IMR-90 (cell line): ENCODE results near the gene CARM1. TPM values are rescaled to one million over a fixed set of nuclear protein-coding genes. Genes with fewer than 3 reads are reported as not detected.

Experiments
- ATAC-seq: fragments of 200-7000 bp; cut with Tn5 transposase; 2 replicates; pipeline ENCODE4 v1.9.1; 2020; ENCODE audit warnings: low read depth, mild to moderate bottlenecking, moderate library complexity
- BruUV-seq: library from RNA; stranded (reverse); fragments of 400-500 nt; replicated peaks from 2 replicates; lab custom pipeline; 2021; lab: Mats Ljungman, UMichigan
- CTCF ChIA-PET: fragments of 300-600 bp; formaldehyde crosslinking; extraction: SDS; loops from one replicate; lab custom pipeline; 2021; ENCODE audit warnings: antibody characterized with exemption; lab: Yijun Ruan, JAX
- POLR2A ChIA-PET: fragments of 300-600 bp; sonication (Branson Sonifier 250); formaldehyde crosslinking; loops from one replicate; lab custom pipeline; 2022; ENCODE audit warnings: antibody characterized with exemption; ENCODE audit not compliant: unreplicated experiment; lab: Charles Lee
- DNase-seq: peaks from one replicate; pipeline ENCODE4 v3.0.0; 2013
- H2AFZ ChIP-seq: replicated peaks from 2 replicates; pipeline ENCODE3; 2013; ENCODE audit warnings: low read length, mild to moderate bottlenecking; ENCODE audit not compliant: poor library complexity
- H2AK5ac ChIP-seq: 2 replicates; pipeline ENCODE4 v1.6.1; 2013; ENCODE audit warnings: low read depth, low read length, inconsistent platforms
- H2AK9ac ChIP-seq: replicated peaks from 2 replicates; pipeline ENCODE3; 2013; ENCODE audit warnings: mild to moderate bottlenecking, low read depth, low read length, moderate library complexity; ENCODE audit not compliant: poor library complexity
- H2BK120ac ChIP-seq: 2 replicates; pipeline ENCODE4 v1.6.1; 2013; ENCODE audit warnings: low read depth, low read length, inconsistent platforms
- H2BK15ac ChIP-seq: 3 replicates; pipeline ENCODE4 v1.6.1; 2013; ENCODE audit warnings: low read depth, low read length, inconsistent platforms
- H2BK20ac ChIP-seq: 2 replicates; pipeline ENCODE4 v1.6.1; 2013; ENCODE audit warnings: low read depth, mild to moderate bottlenecking, inconsistent platforms, low read length, moderate library complexity
- H2BK5ac ChIP-seq: 2 replicates; pipeline ENCODE4 v1.6.1; 2013; ENCODE audit warnings: mild to moderate bottlenecking, low read depth, low read length, inconsistent platforms; ENCODE audit not compliant: poor library complexity, severe bottlenecking
- H3K14ac ChIP-seq: replicated peaks from 2 replicates; pipeline ENCODE4 v1.6.1; 2013; ENCODE audit warnings: low read depth, low read length, inconsistent platforms
- H3K18ac ChIP-seq: 2 replicates; pipeline ENCODE4 v1.6.1; 2013; ENCODE audit warnings: low read depth, low read length, control low read depth
- H3K23ac ChIP-seq: 2 replicates; pipeline ENCODE4 v1.6.1; 2013; ENCODE audit warnings: low read depth, low read length, inconsistent platforms
- H3K27ac ChIP-seq: 2 replicates; pipeline ENCODE4 v1.5.1; 2013; ENCODE audit warnings: mild to moderate bottlenecking, control low read depth, low read length; ENCODE audit not compliant: insufficient read depth
- H3K27me3 ChIP-seq: 2 replicates; pipeline ENCODE4 v1.6.1; 2013; ENCODE audit warnings: low read length; ENCODE audit not compliant: control insufficient read depth, insufficient read depth
- H3K36me3 ChIP-seq: 2 replicates; pipeline ENCODE4 v1.6.1; 2013; ENCODE audit warnings: low read length, mixed read lengths; ENCODE audit not compliant: control insufficient read depth, insufficient read depth
- H3K4ac ChIP-seq: 2 replicates; pipeline ENCODE4 v1.6.1; 2013; ENCODE audit warnings: low read depth, low read length, inconsistent platforms
- H3K4me1 ChIP-seq: 2 replicates; pipeline ENCODE4 v1.6.1; 2013; ENCODE audit warnings: low read length, mixed read lengths; ENCODE audit not compliant: control insufficient read depth, insufficient read depth
- H3K4me2 ChIP-seq: 2 replicates; pipeline ENCODE4 v1.6.1; 2013; ENCODE audit warnings: low read depth, mild to moderate bottlenecking, control low read depth, low read length, moderate library complexity
- H3K4me3 ChIP-seq: 2 replicates; pipeline ENCODE4 v1.5.1; 2013; ENCODE audit warnings: low read depth, mild to moderate bottlenecking, control low read depth, low read length, moderate library complexity; ENCODE audit not compliant: insufficient read depth
- H3K56ac ChIP-seq: 2 replicates; pipeline ENCODE4 v1.6.1; 2013; ENCODE audit warnings: low read length, inconsistent platforms; ENCODE audit not compliant: insufficient read depth; ENCODE audit errors: extremely low read depth
- H3K79me1 ChIP-seq, 2 experiments: 2 replicates each; pipeline ENCODE4 v1.6.1; 2013; ENCODE audit warnings: low read length in 2 of 2, inconsistent platforms in 1 of 2, low read depth in 1 of 2
- H3K9ac ChIP-seq: 2 replicates; pipeline ENCODE4 v1.6.1; 2013; ENCODE audit warnings: low read depth, low read length, control low read depth
- H3K9me1 ChIP-seq: 2 replicates; pipeline ENCODE4 v1.6.1; 2013; ENCODE audit warnings: low read length, inconsistent platforms; ENCODE audit not compliant: insufficient read depth
- H3K9me3 ChIP-seq: 2 replicates; pipeline ENCODE4 v1.6.1; 2013; ENCODE audit warnings: low read length; ENCODE audit not compliant: control insufficient read depth, insufficient read depth
- H4K20me1 ChIP-seq: 2 replicates; pipeline ENCODE4 v1.6.1; 2013; ENCODE audit warnings: low read length, inconsistent platforms; ENCODE audit not compliant: insufficient read depth
- H4K5ac ChIP-seq: 2 replicates; pipeline ENCODE4 v1.6.1; 2013; ENCODE audit warnings: mild to moderate bottlenecking, low read depth, low read length, control low read depth
- H4K8ac ChIP-seq, 2 experiments: 2 replicates each; pipeline ENCODE4 v1.6.1; 2013; ENCODE audit warnings: low read depth in 2 of 2, low read length in 2 of 2, control low read depth in 1 of 2, inconsistent platforms in 1 of 2
- H4K91ac ChIP-seq: 2 replicates; pipeline ENCODE4 v1.6.1; 2013; ENCODE audit warnings: low read depth, low read length, inconsistent platforms; ENCODE audit not compliant: insufficient read depth
- BHLHE40 ChIP-seq: fragments of 150-350 bp; IDR thresholded peaks from 2 replicates; pipeline ENCODE4 v1.6.1; 2016; ENCODE audit warnings: mild to moderate bottlenecking, low read depth, low read length
- CTCF ChIP-seq: conservative IDR thresholded peaks from 2 replicates; pipeline ENCODE4 v1.5.1; 2012; ENCODE audit warnings: mild to moderate bottlenecking, low read depth, low read length, improper control_type of control experiment
- FOS ChIP-seq: fragments of 150-350 bp; IDR thresholded peaks from 2 replicates; pipeline ENCODE4 v1.6.1; 2016; ENCODE audit warnings: low read depth, low read length
- MAZ ChIP-seq: IDR thresholded peaks from 2 replicates; pipeline ENCODE4 v1.6.1; 2012; ENCODE audit warnings: low read depth, mild to moderate bottlenecking, low read length, improper control_type of control experiment, moderate library complexity, borderline replicate concordance
- NFE2L2 ChIP-seq: fragments of 150-350 bp; IDR thresholded peaks from 2 replicates; pipeline ENCODE4 v1.6.1; 2016; ENCODE audit warnings: low read depth, mild to moderate bottlenecking, low read length
- POLR2A ChIP-seq: IDR thresholded peaks from 2 replicates; pipeline ENCODE4 v1.6.1; 2012; ENCODE audit warnings: mild to moderate bottlenecking, low read depth, low read length
- RAD21 ChIP-seq: IDR thresholded peaks from 2 replicates; pipeline ENCODE4 v1.6.1; 2012; ENCODE audit warnings: low read length, improper control_type of control experiment
- RCOR1 ChIP-seq: IDR thresholded peaks from 2 replicates; pipeline ENCODE4 v1.6.1; 2012; ENCODE audit warnings: mild to moderate bottlenecking, low read length, improper control_type of control experiment; ENCODE audit not compliant: insufficient replicate concordance
- RFX5 ChIP-seq: IDR thresholded peaks from 2 replicates; pipeline ENCODE4 v1.8.0; 2012; ENCODE audit warnings: low read depth, mild to moderate bottlenecking, low read length, moderate library complexity
- SMC3 ChIP-seq: fragments of 150-350 bp; IDR thresholded peaks from 2 replicates; pipeline ENCODE4 v1.6.1; 2016; ENCODE audit warnings: low read depth, mild to moderate bottlenecking, antibody characterized with exemption, low read length, moderate library complexity
- WGBS, 2 experiments: methylation state at CpG; one replicate each; pipeline versions ENCODE4 v1.1.5 to v1.1.7; 2013; ENCODE audit warnings: missing lambda C conversion rate in 2 of 2; ENCODE audit not compliant: insufficient read length in 1 of 2; ENCODE audit errors: extremely low coverage in 2 of 2; 5-methylcytosine and 5-hydroxymethylcytosine counted together
- dilution Hi-C: fragments of 300-500 bp; cut with HindIII; formaldehyde crosslinking; loops from one replicate; pipeline ENCODE4 v1.14.3; 2018; ENCODE audit warnings: low sequenced_read_pairs; ENCODE audit not compliant: unreplicated experiment
- in situ Hi-C: fragments of 300-500 bp; cut with MboI; formaldehyde crosslinking; loops from 3 replicates; pipeline ENCODE4 v1.14.3; 2019; ENCODE audit warnings: low sequenced_read_pairs, inconsistent platforms, mixed read lengths
- intact Hi-C: fragments of 100-400 bp; cut with micrococcal nuclease; formaldehyde crosslinking; loops from 2 replicates; pipeline ENCODE4 v1.10.0; 2022
- polyA plus RNA-seq, 3 experiments: library from polyadenylated mRNA; depleted of rRNA; stranded (reverse); fragments of >200 nt; gene quantifications; 2 replicates each; pipeline ENCODE4 v1.2.3, GENCODE V29; 2012; ENCODE audit warnings: low replicate concordance in 1 of 3
- total RNA-seq: library from RNA; depleted of rRNA; stranded (reverse); fragments of >200 nt; gene quantifications from 2 replicates; pipeline ENCODE4 v1.2.3, GENCODE V29; 2012

Gene CARM1
- total and polyA plus RNA-seq, 2 of the 4 experiments (the other 2 are of a cell fraction) = 20.3 to 67.1 TPM

GRCh38 chr19:10891405-10892086 lies 20.2 kb downstream of the CARM1 start:
- no peak overlapping the region for H2AK9ac ChIP-seq
- dilution Hi-C loops = no loop called here
- no peak for ATAC-seq
- H3K9me1 ChIP-seq = peaks cover 34% of the 10 kb centered on the region
- BruUV-seq = no TSS peak
- in situ Hi-C loops = no loop called here
- peaks cover 29 to 85% of the 10 kb centered on the region in 2 experiments for H3K79me1 ChIP-seq
- no peaks in the 10 kb centered on the region for H3K27me3 ChIP-seq
- no peak for TF ChIP-seq POLR2A
- no peak for TF ChIP-seq RCOR1
- TF ChIP-seq MAZ = no peak
- no peak for TF ChIP-seq SMC3
- TF ChIP-seq RFX5 = no peak
- TF ChIP-seq FOS = no peak
- TF ChIP-seq RAD21 = no peak
- TF ChIP-seq NFE2L2 = no peak
- no peak for TF ChIP-seq CTCF
- no peak for TF ChIP-seq BHLHE40
- no peak overlapping the region for H3K27ac ChIP-seq
- intact Hi-C loops = no loop called here
- no peak overlapping the region for H4K5ac ChIP-seq
- H3K4me2 ChIP-seq = no peak overlapping the region
- no peak overlapping the region for H3K18ac ChIP-seq
- H3K4me3 ChIP-seq = no peak overlapping the region
- no peak overlapping the region for H3K9ac ChIP-seq
- ChIA-PET POLR2A (no interaction called here), CTCF (no interaction called here)
- no peak overlapping the region for H4K91ac ChIP-seq
- no peak overlapping the region for H4K8ac ChIP-seq
- H2AFZ ChIP-seq = no peak overlapping the region
- H3K56ac ChIP-seq = no peak overlapping the region
- no peak overlapping the region for H2AK5ac ChIP-seq
- no peak for DNase-seq
- H3K9me3 ChIP-seq = no peaks in the 10 kb centered on the region
- 0 out of 2 replicates have a peak, but pooled peaks cover 2% of the 10 kb centered on the region for H3K36me3 ChIP-seq
- 88% methylated on average over 5 of the region's 21 CpGs; no CpG with 5 or more reads in 1 of the 2 experiments for WGBS, 2 experiments
- peaks cover 70% of the 10 kb centered on the region for H4K20me1 ChIP-seq
- H3K23ac ChIP-seq = no peak overlapping the region
- no peak overlapping the region for H2BK5ac ChIP-seq
- no peak overlapping the region for H2BK120ac ChIP-seq
- peaks cover 9% of the 10 kb centered on the region for H3K4me1 ChIP-seq
- H2BK15ac ChIP-seq = no peak overlapping the region
- H3K4ac ChIP-seq = no peak overlapping the region
- H3K14ac ChIP-seq = no peak overlapping the region
- no peak overlapping the region for H2BK20ac ChIP-seq
